Epithelial cell of proximal tubule (primary cell): Measurements from ENCODE around the gene RBP7. TPM values are rescaled to one million over a fixed set of nuclear protein-coding genes. Genes with fewer than 3 reads are reported as not detected.

Source experiments
- DNase-seq: peaks from one replicate; pipeline ENCODE4 v3.0.0-alpha.2; 2011; ENCODE audit warnings: low read depth
- H3K4me3 ChIP-seq: 2 replicates; pipeline ENCODE4 v1.5.1; 2011; ENCODE audit warnings: low read depth, mild to moderate bottlenecking, low read length
- CTCF ChIP-seq: conservative IDR thresholded peaks from 2 replicates; pipeline ENCODE4 v1.5.1; 2012; ENCODE audit warnings: low read depth, mild to moderate bottlenecking, low read length
- total RNA-seq: library from RNA; depleted of rRNA; stranded (reverse); fragments of >200 nt; gene quantifications from 2 replicates; pipeline ENCODE4 v1.2.3, GENCODE V29; 2015

Gene RBP7
- total RNA-seq, 1 donor from 2014 or later = 24.3 TPM

- H3K4me3 ChIP-seq = no peak overlapping the region
- no peak for DNase-seq
- TF ChIP-seq CTCF = no peak
Measured at GRCh38 chr1:10031461-10031860, 34.4 kb downstream of the RBP7 start.

- DNase-seq = no peak
- peak; percentile 77 for TF ChIP-seq CTCF
Measured at GRCh38 chr1:10032590-10033358, 35.7 kb downstream of the RBP7 start, which contains the start of gene UBE4B. UBE4B (plus strand) TSS chr1:10032958; CDS start chr1:10033671, 713 bp downstream.

GRCh38 chr1:10033359-10033845 is 36.4 kb downstream of the RBP7 start:
- peak overlapping the region; percentile 88 for H3K4me3 ChIP-seq
- TF ChIP-seq CTCF = peak; percentile 11
- no peak for DNase-seq

More at GRCh38 chr1:10032590-10033358, 35.7 kb downstream of the RBP7 start, which contains the start of gene UBE4B:
- H3K4me3 ChIP-seq = peak within 1 kb of the TSS; percentile 88

GRCh38 chr1:10042746-10043145 is 45.7 kb downstream of the RBP7 start:
- TF ChIP-seq CTCF = no peak
- DNase-seq = no peak
- no peak overlapping the region for H3K4me3 ChIP-seq

GRCh38 chr1:10045480-10046355 is 48.7 kb downstream of the RBP7 start:
- TF ChIP-seq CTCF = no peak
- no peak for DNase-seq
- no peak overlapping the region for H3K4me3 ChIP-seq

GRCh38 chr1:10046356-10047085 is 49.5 kb downstream of the RBP7 start:
- no peak overlapping the region for H3K4me3 ChIP-seq
- no peak for DNase-seq
- TF ChIP-seq CTCF = no peak
